Measurements from ENCODE around the gene TMEM98. TPM values are rescaled to one million over a fixed set of nuclear protein-coding genes. Genes with fewer than 3 reads are reported as not detected.

The TMEM98 gene
- total and polyA plus RNA-seq, 9 of the 15 experiments (the other 6 are each of a cell fraction or from before 2014, with no cell fraction given) = 33.5 to 164 (median 84.7) TPM

DNA sequence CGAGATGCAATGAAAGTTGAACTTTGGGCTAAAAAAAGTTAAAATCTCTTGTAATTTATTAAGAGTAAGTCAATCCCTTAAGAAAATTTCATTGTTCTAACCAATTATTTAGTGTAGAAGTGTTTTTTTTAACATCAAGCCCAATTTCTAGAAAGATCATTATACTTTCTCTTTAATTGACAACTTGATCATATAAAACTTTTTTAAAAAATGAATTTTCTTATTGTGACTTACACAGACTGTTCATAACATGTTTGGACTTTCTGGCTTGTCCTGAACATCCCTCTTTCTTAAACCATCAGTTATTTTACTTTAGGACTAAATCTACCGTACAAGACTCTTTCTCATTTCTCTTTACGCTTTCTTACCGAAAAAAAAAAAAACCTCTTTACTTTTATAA lies 26.2 kb upstream of the TMEM98 start:
- H3K4me3 ChIP-seq = no peak overlapping the region
- no peaks in the 10 kb centered on the region for H3K9me1 ChIP-seq (ENCODE audit: control insufficient read depth, insufficient read depth, low read length)
- no peak overlapping the region for H3K27ac ChIP-seq (ENCODE audit: extremely low read depth, low read depth, low read length)
- no peaks in the 10 kb centered on the region for H3K27me3 ChIP-seq (ENCODE audit: control insufficient read depth in 2 of 2, insufficient read depth in 2 of 2, low read length in 2 of 2)
- DNase-seq (ENCODE audit: extremely low read depth in 1 of 4, low spot score in 3 of 4) = no peak
- no peaks in the 10 kb centered on the region for H3K9me3 ChIP-seq (replicated peaks; ENCODE audit: control insufficient read depth, insufficient read depth, low read depth, low read length)
- ChIA-PET POLR2A (no interaction called here), CTCF (ENCODE audit: low intra/inter-chr PET ratio) (no interaction called here)
- peak overlapping the region; percentile 37; the same call in 1 of the 2 replicates for H2AFZ ChIP-seq (ENCODE audit: low read depth, low read length)
- H3K79me2 ChIP-seq (ENCODE audit: control insufficient read depth, insufficient read depth, low read length) = no peaks in the 10 kb centered on the region
- peaks cover 5 to 45% of the 10 kb centered on the region in 2 experiments for H3K4me1 ChIP-seq (replicated peaks in 1 of 2; ENCODE audit: control insufficient read depth in 2 of 2, insufficient read depth in 2 of 2, low read length in 2 of 2)
- no peak overlapping the region for H3K4me2 ChIP-seq (ENCODE audit: insufficient read depth, low read length)
- no peak for ATAC-seq
- 88% methylated on average over 4 of the region's 4 CpGs for WGBS (ENCODE audit: insufficient coverage, low coverage, missing lambda C conversion rate)
- no TSS peak for BruUV-seq (replicated peaks)
- H3K9ac ChIP-seq (ENCODE audit: insufficient read depth in 1 of 2, low read depth in 2 of 2, low read length in 2 of 2) = no peak overlapping the region
- intact Hi-C loops (cut with micrococcal nuclease) (no loop called here), in situ Hi-C loops (cut with MboI) (loop anchor here (10.0 kb wide), 1 partner anchor 117 kb away; no protein-coding TSS in a partner anchor)
- no peaks in the 10 kb centered on the region for H3K36me3 ChIP-seq (ENCODE audit: control insufficient read depth, insufficient read depth, low read length)
- H4K20me1 ChIP-seq (replicated peaks; ENCODE audit: control insufficient read depth, insufficient read depth, low read length) = no peaks in the 10 kb centered on the region
- TF ChIP-seq, protein P1, sequence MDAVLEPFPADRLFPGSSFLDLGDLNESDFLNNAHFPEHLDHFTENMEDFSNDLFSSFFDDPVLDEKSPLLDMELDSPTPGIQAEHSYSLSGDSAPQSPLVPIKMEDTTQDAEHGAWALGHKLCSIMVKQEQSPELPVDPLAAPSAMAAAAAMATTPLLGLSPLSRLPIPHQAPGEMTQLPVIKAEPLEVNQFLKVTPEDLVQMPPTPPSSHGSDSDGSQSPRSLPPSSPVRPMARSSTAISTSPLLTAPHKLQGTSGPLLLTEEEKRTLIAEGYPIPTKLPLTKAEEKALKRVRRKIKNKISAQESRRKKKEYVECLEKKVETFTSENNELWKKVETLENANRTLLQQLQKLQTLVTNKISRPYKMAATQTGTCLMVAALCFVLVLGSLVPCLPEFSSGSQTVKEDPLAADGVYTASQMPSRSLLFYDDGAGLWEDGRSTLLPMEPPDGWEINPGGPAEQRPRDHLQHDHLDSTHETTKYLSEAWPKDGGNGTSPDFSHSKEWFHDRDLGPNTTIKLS (IDR thresholded peaks at IDR 0.05; ENCODE audit: borderline replicate concordance, low read depth) = no peak
- TF ChIP-seq ZNF512 (tag; IDR thresholded peaks at IDR 0.05) = 0 out of 2 replicates have a peak, but pooled peaks have one; percentile 40
- no peak for FAIRE-seq

All from K562 (cell line).